GM19438 (cell line): ENCODE results near the gene NBEAL1.
"Not testable (repeated sequence)": the region's sequence is repeated elsewhere in the genome, so short reads cannot be mapped to it uniquely, and the experiment has no call there.

ENCODE experiments used
- ATAC-seq: cut with Tn5 transposase; IDR thresholded peaks from one replicate; pipeline ENCODE4 v1.9.1; 2021; ENCODE audit warnings: low read depth; ENCODE audit not compliant: unreplicated experiment

Gene NBEAL1

GRCh38 chr2:203014456-203015199 lies at the start of gene NBEAL1:
Gene NBEAL1, plus strand, starts transcription at chr2:203014875. Its CDS starts 1,510 bp downstream, at chr2:203016385.
- peak; percentile 97 for ATAC-seq

GRCh38 chr2:202965810-202966460 lies 48.7 kb upstream of the NBEAL1 start:
- no peak for ATAC-seq

GRCh38 chr2:202969404-202969803 lies 45.3 kb upstream of the NBEAL1 start:
- ATAC-seq: not testable (repeated sequence)

- no peak for ATAC-seq
These were observed 37.9 kb upstream of the NBEAL1 start for GRCh38 chr2:202976809-202977208.

GRCh38 chr2:202982779-202983491 lies 31.7 kb upstream of the NBEAL1 start:
- ATAC-seq: no peak

GRCh38 chr2:202989749-202990148 lies 24.9 kb upstream of the NBEAL1 start:
- ATAC-seq: no peak

- ATAC-seq: no peak
These were observed 24.2 kb upstream of the NBEAL1 start for GRCh38 chr2:202990501-202990900.

- ATAC-seq: not testable (repeated sequence)
These were observed 17.6 kb upstream of the NBEAL1 start for GRCh38 chr2:202997113-202997512.

GRCh38 chr2:203002054-203002821 lies 12.4 kb upstream of the NBEAL1 start:
- no peak for ATAC-seq

- ATAC-seq: no peak
These were observed 11.0 kb upstream of the NBEAL1 start for GRCh38 chr2:203003716-203004115.

GRCh38 chr2:203016716-203017115 lies 2.0 kb downstream of the NBEAL1 start:
- no peak for ATAC-seq

- no peak for ATAC-seq
These were observed 3.5 kb downstream of the NBEAL1 start for GRCh38 chr2:203018181-203018580.

- ATAC-seq: no peak
These were observed 4.5 kb downstream of the NBEAL1 start for GRCh38 chr2:203019142-203019541.

- no peak for ATAC-seq
These were observed 7.3 kb downstream of the NBEAL1 start for GRCh38 chr2:203021991-203022390.

- ATAC-seq: no peak
These were observed 8.1 kb downstream of the NBEAL1 start for GRCh38 chr2:203022751-203023150.

GRCh38 chr2:203025592-203025991 lies 10.9 kb downstream of the NBEAL1 start:
- ATAC-seq: no peak

- no peak for ATAC-seq
These were observed 15.9 kb downstream of the NBEAL1 start for GRCh38 chr2:203030545-203030944.

- no peak for ATAC-seq
These were observed 16.3 kb downstream of the NBEAL1 start for GRCh38 chr2:203030991-203031390.

GRCh38 chr2:203033395-203033794 lies 18.7 kb downstream of the NBEAL1 start:
- ATAC-seq: no peak

GRCh38 chr2:203035879-203036470 lies 21.3 kb downstream of the NBEAL1 start:
- ATAC-seq: no peak
